ENCODE measurements around the gene KCNH5.

Gene KCNH5

GRCh38 chr14:62663456-62663821 lies 381.8 kb downstream of the KCNH5 start:
- no peak for DNase-seq

- no peak for DNase-seq
These were observed 382.3 kb downstream of the KCNH5 start for GRCh38 chr14:62662811-62663455.

- no peak for DNase-seq
These were observed 383.4 kb downstream of the KCNH5 start for GRCh38 chr14:62661818-62662217.

DNA sequence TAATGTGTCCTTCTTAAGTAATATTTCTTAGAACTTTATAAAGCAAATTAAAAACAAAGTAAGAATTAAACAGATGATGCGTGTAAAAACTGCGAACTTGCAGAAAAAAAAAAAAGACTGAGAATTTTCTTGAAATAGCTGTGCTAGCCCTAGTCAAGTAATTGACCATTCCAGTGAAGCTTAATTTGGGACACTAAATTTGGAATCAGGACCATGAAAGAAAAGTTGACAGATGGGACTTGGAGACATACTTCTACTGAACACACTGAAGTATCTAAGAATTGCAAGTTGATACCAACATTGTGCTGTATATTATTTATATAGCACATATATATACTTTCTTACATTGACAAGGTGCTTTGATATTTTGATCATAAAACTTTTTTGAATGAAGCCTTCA lies 386.6 kb downstream of the KCNH5 start:
- DNase-seq, result no peak

DNA sequence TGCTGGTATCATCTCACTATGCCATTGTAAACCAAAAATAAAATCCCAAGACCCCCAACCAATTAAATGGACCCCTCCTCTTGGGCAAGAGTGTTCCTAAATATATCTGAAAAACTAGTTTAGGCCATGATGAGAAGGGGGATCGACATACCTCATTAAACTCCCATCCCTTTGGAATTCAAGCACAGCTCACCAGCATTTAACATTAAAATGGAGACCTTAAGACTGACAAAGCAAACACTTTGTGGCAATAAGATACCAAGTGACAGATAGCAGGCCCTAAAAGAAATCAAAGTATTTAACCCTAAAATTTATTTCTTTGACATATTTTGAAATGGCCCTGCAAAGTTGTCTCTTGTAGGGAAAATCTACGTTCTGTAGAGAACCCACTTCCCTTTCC lies 387.9 kb downstream of the KCNH5 start:
- DNase-seq, result no peak

GRCh38 chr14:62655166-62655565 lies 390.1 kb downstream of the KCNH5 start:
- no peak for DNase-seq

DNA sequence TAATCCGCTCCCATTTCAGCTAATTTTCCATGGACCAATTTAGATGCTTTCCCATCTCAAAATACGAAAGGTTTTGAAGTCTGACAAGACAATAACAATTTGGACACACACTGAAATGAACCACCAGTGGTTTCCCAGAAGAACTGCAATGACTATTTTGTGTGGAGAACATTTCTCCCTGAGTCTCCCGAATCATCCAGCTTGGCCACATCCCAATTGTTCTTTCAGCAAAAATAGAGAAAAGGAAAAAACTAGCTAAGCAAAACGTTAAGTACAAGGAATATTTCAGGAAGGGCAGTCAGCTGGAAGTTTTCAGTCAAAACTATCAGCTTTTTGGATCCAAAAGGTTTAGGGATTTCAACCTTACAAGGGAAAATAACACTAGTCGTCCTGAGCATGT lies 390.6 kb downstream of the KCNH5 start:
- no peak for DNase-seq
